ENCODE results near the gene RPL35A. TPM values are rescaled to one million over a fixed set of nuclear protein-coding genes. Genes with fewer than 3 reads are reported as not detected.
A peak's percentile ranks its signal among the peaks of the same experiment; 100 is the strongest.

Gene RPL35A
- total RNA-seq, 1 experiment from 2014 or later, result 1,563 TPM

GRCh38 chr3:197956626-197956988 is 6.6 kb downstream of the RPL35A start:
- no peak overlapping the region for H3K14ac ChIP-seq (ENCODE audit: insufficient read depth, low read length)

More at GRCh38 chr3:197956626-197956988, 6.6 kb downstream of the RPL35A start:
- Histone ChIP-seq H3K56ac (ENCODE audit: insufficient read length, low read depth, low read length) (no peak overlapping the region), H2BK15ac (ENCODE audit: low read depth, low read length) (no peak overlapping the region), H4K8ac (replicated peaks; ENCODE audit: insufficient read length, low read depth, low read length) (no peak overlapping the region), H3K79me1 (ENCODE audit: insufficient read depth, low read depth, low read length, poor library complexity, severe bottlenecking) (peaks cover 4% of the 10 kb centered on the region), H3K9me3 (ENCODE audit: control insufficient read depth, low read depth, low read length) (no peaks in the 10 kb centered on the region), H2AK5ac (ENCODE audit: insufficient read length, low read length) (no peak overlapping the region), H4K20me1 (ENCODE audit: control insufficient read depth, insufficient read depth, insufficient read length) (no peaks in the 10 kb centered on the region), H3K23me2 (ENCODE audit: insufficient read length, low read depth, low read length, poor library complexity, severe bottlenecking) (peaks cover 7% of the 10 kb centered on the region), H3K27ac (ENCODE audit: insufficient read length, low read depth, low read length) (peak overlapping the region; percentile 21), H2AFZ (ENCODE audit: low read length) (no peak overlapping the region), H4K91ac (ENCODE audit: insufficient read length, low read depth, low read length) (no peak overlapping the region), H3K27me3 (ENCODE audit: insufficient read depth, low read length) (no peaks in the 10 kb centered on the region), H3K4me2 (ENCODE audit: insufficient read depth, insufficient read length, low read length) (no peak overlapping the region), H3K4me1 (ENCODE audit: insufficient read depth, low read length) (peaks cover 2% of the 10 kb centered on the region; the same call in 1 of the 2 replicates), H3K4ac (ENCODE audit: low read depth, low read length) (no peak overlapping the region), H2BK20ac (ENCODE audit: low read depth, low read length, poor library complexity, severe bottlenecking) (no peak overlapping the region), H2BK120ac (ENCODE audit: low read depth, low read length, poor library complexity, severe bottlenecking) (no peak overlapping the region), H3K9ac (ENCODE audit: extremely low read depth, insufficient read length, low read length) (no peak overlapping the region), H2BK5ac (ENCODE audit: insufficient read length, low read length) (no peak overlapping the region), H2BK12ac (ENCODE audit: insufficient read length, low read depth, low read length) (no peak overlapping the region), H3K23ac (ENCODE audit: insufficient read length, low read depth, low read length) (no peak overlapping the region), H3K79me2 (ENCODE audit: insufficient read depth, low read length) (no peaks in the 10 kb centered on the region), H3K18ac (ENCODE audit: insufficient read length, low read depth, low read length) (no peak overlapping the region), H4K5ac (ENCODE audit: insufficient read length, low read depth, low read length) (no peak overlapping the region), H3T11ph (ENCODE audit: low read length) (no peak overlapping the region)
- H3K27ac Mint-ChIP-seq, result peak overlapping the region in 2 of 3 experiments; percentile 2 to 58; a peak in 4 of 7 replicates
- H3K36me3 Mint-ChIP-seq (ENCODE audit: insufficient read depth in 1 of 3, low read depth in 3 of 3), result peaks cover 29 to 53% (median 50%) of the 10 kb centered on the region in 3 experiments
- peaks cover 8% of the 10 kb centered on the region for H3K27me3 Mint-ChIP-seq (ENCODE audit: low read depth)
- no peaks in the 10 kb centered on the region for H3K9me3 Mint-ChIP-seq
- no CpG with 5 or more reads among the region's 2 CpGs for WGBS (ENCODE audit: extremely low coverage, insufficient read length, low lambda C conversion rate)
- no peak overlapping the region; a peak in 1 of 5 replicates for H3K4me3 Mint-ChIP-seq
- no peak for DNase-seq
- peaks cover 38 to 40% of the 10 kb centered on the region in 2 experiments for H3K4me1 Mint-ChIP-seq
- TF ChIP-seq CTCF (conservative IDR thresholded peaks at IDR 0.05), result no peak
